Astrocyte of the spinal cord (primary cell): ENCODE results near the gene ATP9A.

ENCODE experiments used
- DNase-seq: peaks from one replicate; pipeline ENCODE4 v3.0.0; 2011; ENCODE audit warnings: low read depth, low spot score
- H3K4me3 ChIP-seq: 2 replicates; pipeline ENCODE4 v1.5.1; 2011; ENCODE audit warnings: low read depth, mild to moderate bottlenecking, low read length, moderate library complexity
- CTCF ChIP-seq: IDR thresholded peaks from 2 replicates; pipeline ENCODE4 v1.5.1; 2012; ENCODE audit warnings: low read depth, mild to moderate bottlenecking, low read length, inconsistent platforms
- in situ Hi-C: cut with HindIII; loops from 2 replicates; pipeline ENCODE4 v1.10.0; 2017; ENCODE audit warnings: low sequenced_read_pairs

Gene ATP9A

GRCh38 chr20:51752343-51752951 lies 15.7 kb downstream of the ATP9A start:
- DNase-seq, result peak; percentile 87
- no peak overlapping the region for H3K4me3 ChIP-seq

GRCh38 chr20:51750770-51751388 lies 17.3 kb downstream of the ATP9A start:
- DNase-seq, result no peak
- H3K4me3 ChIP-seq, result no peak overlapping the region
- no peak for TF ChIP-seq CTCF
- in situ Hi-C loops, result no loop called here

More at GRCh38 chr20:51752343-51752951, 15.7 kb downstream of the ATP9A start:
- in situ Hi-C loops, result no loop called here
- no peak for TF ChIP-seq CTCF

GRCh38 chr20:51750037-51750769 lies 18.0 kb downstream of the ATP9A start:
- in situ Hi-C loops, result no loop called here
- H3K4me3 ChIP-seq, result no peak overlapping the region
- peak; percentile 88 for DNase-seq
- no peak for TF ChIP-seq CTCF

- H3K4me3 ChIP-seq, result no peak overlapping the region
- peak; percentile 54 for DNase-seq
- in situ Hi-C loops, result no loop called here
Observed at GRCh38 chr20:51749674-51750036, 18.5 kb downstream of the ATP9A start.

GRCh38 chr20:51747182-51747911 lies 20.8 kb downstream of the ATP9A start:
- no peak overlapping the region for H3K4me3 ChIP-seq
- in situ Hi-C loops, result no loop called here
- no peak for TF ChIP-seq CTCF
- DNase-seq, result no peak

More at GRCh38 chr20:51749674-51750036, 18.5 kb downstream of the ATP9A start:
- no peak for TF ChIP-seq CTCF

- no peak overlapping the region for H3K4me3 ChIP-seq
- in situ Hi-C loops, result no loop called here
- no peak for DNase-seq
- no peak for TF ChIP-seq CTCF
Observed at GRCh38 chr20:51745804-51746203, 22.4 kb downstream of the ATP9A start.
